Dendritic cell treated with granulocyte-macrophage colony-stimulating factor and Interleukin-4, amounts not matched to agents 40 ng/mL and 50 ng/mL, for 4 days (primary cell): Measurements from ENCODE around the gene GYPB.
"Not testable (repeated sequence)": the region's sequence is repeated elsewhere in the genome, so short reads cannot be mapped to it uniquely, and the experiment has no call there.

Experiments used
- H3K27ac Mint-ChIP-seq: one replicate; pipeline ENCODE4 v1.8.0; 2022; ENCODE audit warnings: mild to moderate bottlenecking, mixed read lengths
- H3K27me3 Mint-ChIP-seq: one replicate; pipeline ENCODE4 v1.8.0; 2022; ENCODE audit warnings: mild to moderate bottlenecking, mixed read lengths
- H3K36me3 Mint-ChIP-seq: one replicate; pipeline ENCODE4 v1.8.0; 2022; ENCODE audit warnings: low read depth, mixed read lengths
- H3K4me1 Mint-ChIP-seq: one replicate; pipeline ENCODE4 v1.8.0; 2022; ENCODE audit warnings: low read depth, mixed read lengths
- H3K4me3 Mint-ChIP-seq: one replicate; pipeline ENCODE4 v1.8.0; 2022; ENCODE audit warnings: mild to moderate bottlenecking, moderate library complexity, mixed read lengths
- H3K9me3 Mint-ChIP-seq: one replicate; pipeline ENCODE4 v1.8.0; 2022; ENCODE audit warnings: mixed read lengths
- intact Hi-C: fragments of 100-400 bp; cut with micrococcal nuclease; formaldehyde crosslinking; loops from one replicate; pipeline ENCODE4 v1.15.0; 2022

Gene GYPB

GRCh38 chr4:144019277-144019676 is at the start of gene GYPB:
Gene GYPB (minus strand): TSS chr4:144019380. CDS start chr4:144019287, 93 bp downstream.
- H3K9me3 Mint-ChIP-seq, H3K27ac Mint-ChIP-seq, H3K36me3 Mint-ChIP-seq, H3K4me1 Mint-ChIP-seq, H3K4me3 Mint-ChIP-seq, H3K27me3 Mint-ChIP-seq, intact Hi-C loops: not testable (repeated sequence)

GRCh38 chr4:144061556-144061955 is 42.4 kb upstream of the GYPB start:
- H3K36me3 Mint-ChIP-seq, H3K27ac Mint-ChIP-seq, H3K4me3 Mint-ChIP-seq, intact Hi-C loops, H3K27me3 Mint-ChIP-seq, H3K4me1 Mint-ChIP-seq: not testable (repeated sequence)
- peaks cover 11% of the 10 kb centered on the region for H3K9me3 Mint-ChIP-seq

- intact Hi-C loops, H3K27ac Mint-ChIP-seq: not testable (repeated sequence)
- H3K9me3 Mint-ChIP-seq, result peaks cover 11% of the 10 kb centered on the region
Observed at GRCh38 chr4:144060234-144060859, 41.2 kb upstream of the GYPB start.

GRCh38 chr4:144056800-144057199 is 37.6 kb upstream of the GYPB start:
- no peaks in the 10 kb centered on the region for H3K36me3 Mint-ChIP-seq
- H3K9me3 Mint-ChIP-seq, result peaks cover 7% of the 10 kb centered on the region
- no peak overlapping the region for H3K4me3 Mint-ChIP-seq
- H3K27ac Mint-ChIP-seq, result no peak overlapping the region
- H3K27me3 Mint-ChIP-seq, result no peaks in the 10 kb centered on the region
- no peaks in the 10 kb centered on the region for H3K4me1 Mint-ChIP-seq
- intact Hi-C loops, result no loop called here

More at GRCh38 chr4:144060234-144060859, 41.2 kb upstream of the GYPB start:
- H3K4me3 Mint-ChIP-seq, H3K4me1 Mint-ChIP-seq, H3K36me3 Mint-ChIP-seq, H3K27me3 Mint-ChIP-seq: not testable (repeated sequence)

- H3K27me3 Mint-ChIP-seq, H3K4me3 Mint-ChIP-seq, intact Hi-C loops, H3K9me3 Mint-ChIP-seq, H3K27ac Mint-ChIP-seq, H3K36me3 Mint-ChIP-seq, H3K4me1 Mint-ChIP-seq: not testable (repeated sequence)
Observed at GRCh38 chr4:144055336-144055735, 36.2 kb upstream of the GYPB start.

GRCh38 chr4:144051494-144051893 is 32.3 kb upstream of the GYPB start:
- H3K27me3 Mint-ChIP-seq, H3K4me1 Mint-ChIP-seq, intact Hi-C loops, H3K4me3 Mint-ChIP-seq, H3K27ac Mint-ChIP-seq, H3K36me3 Mint-ChIP-seq, H3K9me3 Mint-ChIP-seq: not testable (repeated sequence)

- H3K9me3 Mint-ChIP-seq, H3K36me3 Mint-ChIP-seq, H3K27me3 Mint-ChIP-seq, intact Hi-C loops, H3K4me1 Mint-ChIP-seq, H3K4me3 Mint-ChIP-seq, H3K27ac Mint-ChIP-seq: not testable (repeated sequence)
Observed at GRCh38 chr4:144050631-144051030, 31.5 kb upstream of the GYPB start.

GRCh38 chr4:144049495-144050424 is 30.6 kb upstream of the GYPB start:
- intact Hi-C loops, H3K36me3 Mint-ChIP-seq, H3K27me3 Mint-ChIP-seq, H3K27ac Mint-ChIP-seq, H3K4me3 Mint-ChIP-seq, H3K4me1 Mint-ChIP-seq, H3K9me3 Mint-ChIP-seq: not testable (repeated sequence)

GRCh38 chr4:144044936-144045335 is 25.8 kb upstream of the GYPB start:
- H3K4me3 Mint-ChIP-seq, H3K27me3 Mint-ChIP-seq, H3K27ac Mint-ChIP-seq, H3K36me3 Mint-ChIP-seq, intact Hi-C loops, H3K4me1 Mint-ChIP-seq: not testable (repeated sequence)
- peaks cover 12% of the 10 kb centered on the region for H3K9me3 Mint-ChIP-seq

- H3K9me3 Mint-ChIP-seq, H3K4me1 Mint-ChIP-seq, intact Hi-C loops, H3K27me3 Mint-ChIP-seq, H3K4me3 Mint-ChIP-seq, H3K36me3 Mint-ChIP-seq, H3K27ac Mint-ChIP-seq: not testable (repeated sequence)
Observed at GRCh38 chr4:144032580-144032979, 13.4 kb upstream of the GYPB start.

GRCh38 chr4:144031875-144032274 is 12.7 kb upstream of the GYPB start:
- H3K27ac Mint-ChIP-seq, H3K4me3 Mint-ChIP-seq, H3K36me3 Mint-ChIP-seq, H3K9me3 Mint-ChIP-seq, H3K27me3 Mint-ChIP-seq, H3K4me1 Mint-ChIP-seq, intact Hi-C loops: not testable (repeated sequence)

GRCh38 chr4:144031369-144031768 is 12.2 kb upstream of the GYPB start:
- H3K4me3 Mint-ChIP-seq, result not testable (repeated sequence)

GRCh38 chr4:144030708-144031107 is 11.5 kb upstream of the GYPB start:
- H3K27ac Mint-ChIP-seq, result not testable (repeated sequence)

More at GRCh38 chr4:144031369-144031768, 12.2 kb upstream of the GYPB start:
- H3K27ac Mint-ChIP-seq, H3K36me3 Mint-ChIP-seq, H3K27me3 Mint-ChIP-seq, H3K4me1 Mint-ChIP-seq, H3K9me3 Mint-ChIP-seq, intact Hi-C loops: not testable (repeated sequence)

GRCh38 chr4:144026682-144027081 is 7.5 kb upstream of the GYPB start:
- intact Hi-C loops, result loop anchor here (10.0 kb wide), 1 partner anchor 252 kb away; no protein-coding TSS in a partner anchor
- H3K27ac Mint-ChIP-seq, H3K9me3 Mint-ChIP-seq, H3K4me1 Mint-ChIP-seq, H3K36me3 Mint-ChIP-seq, H3K4me3 Mint-ChIP-seq, H3K27me3 Mint-ChIP-seq: not testable (repeated sequence)

More at GRCh38 chr4:144030708-144031107, 11.5 kb upstream of the GYPB start:
- intact Hi-C loops, H3K9me3 Mint-ChIP-seq, H3K36me3 Mint-ChIP-seq, H3K27me3 Mint-ChIP-seq, H3K4me1 Mint-ChIP-seq, H3K4me3 Mint-ChIP-seq: not testable (repeated sequence)
